ENCODE results near the gene ALDH1L1. TPM values are rescaled to one million over a fixed set of nuclear protein-coding genes. Genes with fewer than 3 reads are reported as not detected.

The ALDH1L1 gene
- total and polyA plus RNA-seq, 2 of the 4 experiments (the other 2 are of a cell fraction), result not detected

- Histone ChIP-seq H2AK9ac (replicated peaks; ENCODE audit: low read depth, low read length, poor library complexity) (no peak overlapping the region), H2AFZ (replicated peaks; ENCODE audit: low read length, poor library complexity) (no peak overlapping the region), H3K36me3 (ENCODE audit: control insufficient read depth, insufficient read depth, low read length) (no peaks in the 10 kb centered on the region), H3K9ac (ENCODE audit: low read depth, low read length) (no peak overlapping the region), H2BK20ac (ENCODE audit: low read depth, low read length) (no peak overlapping the region), H2BK120ac (ENCODE audit: low read depth, low read length) (no peak overlapping the region), H3K4me1 (ENCODE audit: control insufficient read depth, insufficient read depth, low read length) (no peaks in the 10 kb centered on the region), H3K18ac (ENCODE audit: low read depth, low read length) (no peak overlapping the region), H3K14ac (replicated peaks; ENCODE audit: low read depth, low read length) (no peak overlapping the region), H3K4me3 (ENCODE audit: insufficient read depth, low read depth, low read length) (no peak overlapping the region), H3K4me2 (ENCODE audit: low read depth, low read length) (no peak overlapping the region), H3K79me1 (ENCODE audit: low read depth in 1 of 2, low read length in 2 of 2) (no peaks in the 10 kb centered on the region), H2AK5ac (ENCODE audit: low read depth, low read length) (no peak overlapping the region), H3K4ac (ENCODE audit: low read depth, low read length) (no peak overlapping the region), H3K9me3 (ENCODE audit: control insufficient read depth, insufficient read depth, low read length) (no peaks in the 10 kb centered on the region), H3K27me3 (ENCODE audit: control insufficient read depth, insufficient read depth, low read length) (peaks cover 22% of the 10 kb centered on the region), H4K8ac (ENCODE audit: low read depth in 2 of 2, low read length in 2 of 2) (no peak overlapping the region), H4K20me1 (ENCODE audit: insufficient read depth, low read length) (no peaks in the 10 kb centered on the region), H2BK5ac (ENCODE audit: low read depth, low read length, poor library complexity, severe bottlenecking) (no peak overlapping the region), H3K9me1 (ENCODE audit: insufficient read depth, low read length) (no peaks in the 10 kb centered on the region), H3K23ac (ENCODE audit: low read depth, low read length) (no peak overlapping the region), H2BK15ac (ENCODE audit: low read depth, low read length) (no peak overlapping the region), H4K91ac (ENCODE audit: insufficient read depth, low read depth, low read length) (no peak overlapping the region), H4K5ac (ENCODE audit: low read depth, low read length) (no peak overlapping the region), H3K56ac (ENCODE audit: extremely low read depth, insufficient read depth, low read length) (no peak overlapping the region), H3K27ac (ENCODE audit: insufficient read depth, low read length) (no peak overlapping the region)
- WGBS, 2 experiments (ENCODE audit: extremely low coverage in 2 of 2, insufficient read length in 1 of 2), result 100% methylated on average over 1 of the region's 9 CpGs; no CpG with 5 or more reads in 1 of the 2 experiments
- in situ Hi-C loops (cut with MboI; ENCODE audit: low sequenced_read_pairs), result no loop called here
- ATAC-seq (ENCODE audit: low read depth), result no peak
- intact Hi-C loops (cut with micrococcal nuclease), result no loop called here
- DNase-seq, result no peak
- no TSS peak for BruUV-seq (replicated peaks)
- dilution Hi-C loops (cut with HindIII; ENCODE audit: low sequenced_read_pairs, unreplicated experiment), result no loop called here
- ChIA-PET CTCF (no interaction called here), POLR2A (ENCODE audit: unreplicated experiment) (no interaction called here)
- TF ChIP-seq RAD21 (IDR thresholded peaks at IDR 0.05; ENCODE audit: low read length) (no peak), USF2 (IDR thresholded peaks at IDR 0.05; ENCODE audit: low read depth, low read length) (no peak), MXI1 (IDR thresholded peaks at IDR 0.05; ENCODE audit: borderline replicate concordance, low read depth, low read length) (no peak), FOS (IDR thresholded peaks at IDR 0.05; ENCODE audit: low read depth, low read length) (no peak), POLR2A (IDR thresholded peaks at IDR 0.05; ENCODE audit: low read depth, low read length) (no peak), RFX5 (IDR thresholded peaks at IDR 0.05; ENCODE audit: low read depth, low read length) (no peak), CTCF (conservative IDR thresholded peaks at IDR 0.05; ENCODE audit: low read depth, low read length) (no peak), MAZ (IDR thresholded peaks at IDR 0.05; ENCODE audit: borderline replicate concordance, low read depth, low read length) (no peak), MAFK (IDR thresholded peaks at IDR 0.05; ENCODE audit: low read depth, low read length) (no peak), BHLHE40 (IDR thresholded peaks at IDR 0.05; ENCODE audit: low read depth, low read length) (no peak), CHD1 (IDR thresholded peaks at IDR 0.05; ENCODE audit: low read depth, low read length) (no peak)
Measured at GRCh38 chr3:126152458-126152857, 27.9 kb downstream of the ALDH1L1 start.
